Measurements from ENCODE around the gene SAPCD1. TPM values are rescaled to one million over a fixed set of nuclear protein-coding genes. Genes with fewer than 3 reads are reported as not detected.

Gene SAPCD1
- total RNA-seq, 1 donor = 0.90 TPM

DNA sequence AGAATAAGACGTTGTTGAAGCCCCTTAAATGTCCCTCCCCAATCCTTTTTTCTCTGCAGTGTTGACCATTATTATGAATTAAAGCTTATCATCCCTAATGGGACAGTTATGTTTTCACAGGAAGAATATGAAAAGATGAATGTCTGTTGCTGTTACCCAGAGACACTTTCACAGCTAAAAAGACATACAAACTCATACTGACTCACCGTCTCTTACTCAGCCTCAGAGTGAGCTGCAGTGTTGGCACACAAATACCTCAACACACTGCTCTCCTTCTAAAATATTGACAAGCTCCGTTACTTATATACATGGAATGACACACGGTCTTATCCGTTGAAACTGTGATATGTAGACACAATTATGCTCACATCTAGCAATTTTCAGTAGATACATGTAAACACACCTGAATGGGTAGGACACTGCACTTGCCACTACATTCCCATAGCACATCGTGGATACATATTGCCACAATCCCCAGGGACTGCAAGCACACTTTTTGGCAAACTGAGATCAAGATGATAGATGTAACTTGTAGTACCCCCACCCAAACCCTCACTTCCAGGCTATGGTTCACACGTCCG, 9.6 kb upstream of the SAPCD1 start:
- TF ChIP-seq, protein P1, sequence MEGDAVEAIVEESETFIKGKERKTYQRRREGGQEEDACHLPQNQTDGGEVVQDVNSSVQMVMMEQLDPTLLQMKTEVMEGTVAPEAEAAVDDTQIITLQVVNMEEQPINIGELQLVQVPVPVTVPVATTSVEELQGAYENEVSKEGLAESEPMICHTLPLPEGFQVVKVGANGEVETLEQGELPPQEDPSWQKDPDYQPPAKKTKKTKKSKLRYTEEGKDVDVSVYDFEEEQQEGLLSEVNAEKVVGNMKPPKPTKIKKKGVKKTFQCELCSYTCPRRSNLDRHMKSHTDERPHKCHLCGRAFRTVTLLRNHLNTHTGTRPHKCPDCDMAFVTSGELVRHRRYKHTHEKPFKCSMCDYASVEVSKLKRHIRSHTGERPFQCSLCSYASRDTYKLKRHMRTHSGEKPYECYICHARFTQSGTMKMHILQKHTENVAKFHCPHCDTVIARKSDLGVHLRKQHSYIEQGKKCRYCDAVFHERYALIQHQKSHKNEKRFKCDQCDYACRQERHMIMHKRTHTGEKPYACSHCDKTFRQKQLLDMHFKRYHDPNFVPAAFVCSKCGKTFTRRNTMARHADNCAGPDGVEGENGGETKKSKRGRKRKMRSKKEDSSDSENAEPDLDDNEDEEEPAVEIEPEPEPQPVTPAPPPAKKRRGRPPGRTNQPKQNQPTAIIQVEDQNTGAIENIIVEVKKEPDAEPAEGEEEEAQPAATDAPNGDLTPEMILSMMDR (IDR thresholded peaks at IDR 0.05; ENCODE audit: insufficient read depth, low read length) = no peak
- H3K4me3 ChIP-seq (ENCODE audit: low read depth, low read length) = no peak overlapping the region
- DNase-seq (ENCODE audit: low read depth) = peak; percentile 70

GRCh38 chr6:31758281-31758680, 4.2 kb upstream of the SAPCD1 start:
- no peak for DNase-seq (ENCODE audit: low read depth)
- TF ChIP-seq, protein P1 (IDR thresholded peaks at IDR 0.05; ENCODE audit: insufficient read depth, low read length) = no peak
- no peak overlapping the region for H3K4me3 ChIP-seq (ENCODE audit: low read depth, low read length)

DNA sequence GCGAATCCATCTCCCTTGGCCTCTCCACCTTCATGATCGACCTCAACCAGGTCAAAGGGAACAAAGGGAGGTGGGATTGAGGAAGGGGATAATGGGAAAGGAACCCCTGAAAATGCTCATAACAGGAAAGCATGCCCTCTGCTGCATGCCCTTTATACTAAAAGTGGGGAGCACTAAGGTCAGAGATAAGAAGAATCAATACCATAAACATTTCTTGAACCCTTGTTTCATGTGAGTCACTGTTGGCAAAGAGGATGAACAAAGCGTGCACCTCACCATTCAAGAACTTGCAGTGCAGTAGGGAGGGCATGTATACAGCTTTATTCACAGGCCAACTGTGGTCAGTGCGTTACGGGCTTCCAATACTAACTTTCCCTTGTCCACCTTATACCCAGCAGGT, 1.7 kb upstream of the SAPCD1 start:
- TF ChIP-seq, protein P1 (IDR thresholded peaks at IDR 0.05; ENCODE audit: insufficient read depth, low read length) = no peak
- H3K4me3 ChIP-seq (ENCODE audit: low read depth, low read length) = no peak overlapping the region
- DNase-seq (ENCODE audit: low read depth) = no peak

GRCh38 chr6:31761343-31761742, 1.1 kb upstream of the SAPCD1 start:
- no peak for DNase-seq (ENCODE audit: low read depth)
- TF ChIP-seq, protein P1 (IDR thresholded peaks at IDR 0.05; ENCODE audit: insufficient read depth, low read length) = no peak
- H3K4me3 ChIP-seq (ENCODE audit: low read depth, low read length) = no peak overlapping the region

DNA sequence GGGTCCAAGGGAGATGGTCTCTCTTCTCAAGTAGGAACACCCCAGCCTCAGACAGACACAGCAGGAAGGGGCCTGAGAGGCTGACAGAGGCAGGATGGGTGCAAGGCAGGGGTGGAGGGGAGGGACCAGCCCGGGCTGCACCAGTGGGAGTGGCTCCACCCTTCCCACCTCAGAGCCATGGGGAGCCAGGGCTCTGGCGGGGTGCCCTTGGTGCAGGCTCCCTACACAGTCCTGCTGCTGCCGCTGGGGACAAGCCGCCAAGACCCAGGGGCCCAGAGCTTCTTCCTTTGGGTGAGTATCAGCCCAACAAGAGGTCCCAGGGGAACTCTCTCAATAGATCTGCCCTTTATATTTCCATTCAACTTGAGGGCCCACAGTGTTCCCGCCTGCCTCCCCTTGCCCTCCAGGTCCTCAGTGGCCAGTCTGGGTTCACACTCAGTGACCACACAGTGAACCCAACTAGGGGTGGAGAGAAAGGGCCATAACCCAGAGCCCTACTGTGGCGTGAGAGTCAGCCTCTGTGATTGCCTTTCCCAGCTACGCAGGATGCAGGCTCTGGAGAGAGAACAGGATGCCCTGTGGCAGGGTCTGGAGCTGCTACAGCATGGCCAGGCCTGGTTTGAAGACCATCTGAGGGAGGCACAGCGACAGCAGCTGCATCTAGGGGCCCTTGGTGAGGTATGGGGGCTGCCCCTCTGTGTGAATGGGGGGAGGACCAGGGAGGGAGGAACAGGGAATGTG, 592 bp downstream of the SAPCD1 start:
- no peak for DNase-seq (ENCODE audit: low read depth)
- no peak overlapping the region for H3K4me3 ChIP-seq (ENCODE audit: low read depth, low read length)
- TF ChIP-seq, protein P1 (IDR thresholded peaks at IDR 0.05; ENCODE audit: insufficient read depth, low read length) = no peak

- TF ChIP-seq, protein P1 (IDR thresholded peaks at IDR 0.05; ENCODE audit: insufficient read depth, low read length) = no peak
- H3K4me3 ChIP-seq (ENCODE audit: low read depth, low read length) = no peak overlapping the region
- DNase-seq (ENCODE audit: low read depth) = peak; percentile 76
Measured at GRCh38 chr6:31763619-31763940, 1.1 kb downstream of the SAPCD1 start.
